ENCODE measurements around the gene RPLP1.

DNA sequence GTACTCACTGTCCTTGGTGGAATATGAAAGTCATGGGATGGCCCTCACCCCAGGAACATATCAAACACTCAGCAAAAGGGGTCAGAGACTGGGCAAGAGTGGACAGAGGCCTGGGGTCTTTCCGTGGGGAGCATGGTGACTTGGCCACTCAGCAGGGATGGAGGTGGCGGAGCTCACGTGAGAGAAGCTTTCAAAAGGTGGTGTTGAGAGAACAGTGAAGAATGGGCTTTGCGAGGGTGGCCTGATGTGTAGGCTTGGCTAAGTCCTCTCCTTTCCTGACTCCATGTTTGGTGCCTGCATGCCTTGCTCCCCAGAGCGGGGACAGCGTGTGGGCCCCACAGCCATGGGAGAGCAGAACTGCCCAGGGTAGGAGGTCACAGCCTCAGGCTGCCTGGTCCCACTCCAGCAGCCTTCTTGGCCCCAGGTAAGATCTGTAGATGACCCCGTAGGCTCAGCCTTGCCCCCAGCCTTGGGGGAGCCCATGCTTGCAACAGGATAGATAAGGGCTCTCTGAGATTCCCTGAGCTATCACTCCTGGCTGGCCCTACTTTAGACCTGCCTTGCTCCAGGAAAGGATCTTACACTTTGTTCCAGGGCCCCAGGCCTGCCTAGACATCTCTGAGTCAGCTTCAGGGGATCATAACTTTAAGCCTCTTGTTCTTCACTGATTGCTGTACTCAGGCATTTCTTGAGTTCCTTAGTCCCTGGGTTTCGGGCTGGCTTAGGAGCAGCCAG is 17.0 kb downstream of the RPLP1 start:
- TF ChIP-seq, protein P1, sequence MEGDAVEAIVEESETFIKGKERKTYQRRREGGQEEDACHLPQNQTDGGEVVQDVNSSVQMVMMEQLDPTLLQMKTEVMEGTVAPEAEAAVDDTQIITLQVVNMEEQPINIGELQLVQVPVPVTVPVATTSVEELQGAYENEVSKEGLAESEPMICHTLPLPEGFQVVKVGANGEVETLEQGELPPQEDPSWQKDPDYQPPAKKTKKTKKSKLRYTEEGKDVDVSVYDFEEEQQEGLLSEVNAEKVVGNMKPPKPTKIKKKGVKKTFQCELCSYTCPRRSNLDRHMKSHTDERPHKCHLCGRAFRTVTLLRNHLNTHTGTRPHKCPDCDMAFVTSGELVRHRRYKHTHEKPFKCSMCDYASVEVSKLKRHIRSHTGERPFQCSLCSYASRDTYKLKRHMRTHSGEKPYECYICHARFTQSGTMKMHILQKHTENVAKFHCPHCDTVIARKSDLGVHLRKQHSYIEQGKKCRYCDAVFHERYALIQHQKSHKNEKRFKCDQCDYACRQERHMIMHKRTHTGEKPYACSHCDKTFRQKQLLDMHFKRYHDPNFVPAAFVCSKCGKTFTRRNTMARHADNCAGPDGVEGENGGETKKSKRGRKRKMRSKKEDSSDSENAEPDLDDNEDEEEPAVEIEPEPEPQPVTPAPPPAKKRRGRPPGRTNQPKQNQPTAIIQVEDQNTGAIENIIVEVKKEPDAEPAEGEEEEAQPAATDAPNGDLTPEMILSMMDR (IDR thresholded peaks at IDR 0.05; ENCODE audit: low read length) = no peak
- no peak for TF ChIP-seq EZH2 (IDR thresholded peaks at IDR 0.05; ENCODE audit: borderline replicate concordance, low read length)

Measured in OCI-LY1 (cell line).